Endothelial cell of umbilical vein (primary cell): Measurements from ENCODE around the gene OPCML.

Source experiments
- CTCF ChIP-seq, 2 donors: IDR thresholded peaks; 1 replicate in 1 of 2; 2 replicates in 1 of 2; pipeline ENCODE4 v1.5.1; 2011; ENCODE audit warnings: low read length in 2 of 2, mild to moderate bottlenecking in 2 of 2, moderate library complexity in 2 of 2, control low read depth in 1 of 2, inconsistent platforms in 1 of 2, low read depth in 1 of 2; ENCODE audit not compliant: insufficient read depth in 1 of 2; ENCODE audit errors: extremely low read depth in 1 of 2
- EZH2 ChIP-seq: IDR thresholded peaks from 2 replicates; pipeline ENCODE4 v1.6.1; 2012; ENCODE audit warnings: borderline replicate concordance, low read depth, mild to moderate bottlenecking, moderate library complexity, low read length, inconsistent platforms; ENCODE audit not compliant: severe bottlenecking
- FOS ChIP-seq: IDR thresholded peaks from 2 replicates; pipeline ENCODE4 v1.6.1; 2011; ENCODE audit warnings: mild to moderate bottlenecking, low read length, moderate library complexity, borderline replicate concordance; ENCODE audit not compliant: insufficient read depth
- GATA2 ChIP-seq: IDR thresholded peaks from 2 replicates; pipeline ENCODE4 v1.7.0; 2011; ENCODE audit warnings: low read depth, mild to moderate bottlenecking, moderate library complexity, mixed read lengths, low read length; ENCODE audit not compliant: insufficient read length, insufficient read depth
- MAX ChIP-seq: IDR thresholded peaks from 2 replicates; pipeline ENCODE4 v1.6.1; 2011; ENCODE audit not compliant: insufficient read depth, insufficient read length
- POLR2A ChIP-seq: IDR thresholded peaks from 2 replicates; pipeline ENCODE4 v1.6.1; 2012; ENCODE audit warnings: low read depth, mild to moderate bottlenecking, control low read depth, low read length
- POLR2AphosphoS5 ChIP-seq: IDR thresholded peaks from 2 replicates; pipeline ENCODE4 v1.6.1; 2012; ENCODE audit warnings: low read depth, mild to moderate bottlenecking, control low read depth, low read length, moderate library complexity; ENCODE audit not compliant: insufficient read depth

GRCh38 chr11:133007027-133007584 lies 525.2 kb downstream of the OPCML start:
- no peak for TF ChIP-seq POLR2A
- TF ChIP-seq CTCF (IDR thresholded peaks at IDR 0.05; ENCODE audit: extremely low read depth in 1 of 2, insufficient read depth in 1 of 2, low read depth in 1 of 2, low read length in 2 of 2) = no peak
- no peak for TF ChIP-seq EZH2
- TF ChIP-seq FOS = no peak
- TF ChIP-seq POLR2AphosphoS5 = no peak
- TF ChIP-seq MAX = no peak
- TF ChIP-seq GATA2 = no peak
